Activated CD8-positive, alpha-beta memory T cell treated with anti-CD3 and anti-CD28 coated beads for 4 hours (primary cell): ENCODE results near the gene ZNF280A.
"Not testable (repeated sequence)": the region's sequence is repeated elsewhere in the genome, so short reads cannot be mapped to it uniquely, and the experiment has no call there.

Source experiments
- DNase-seq, 2 donors: peaks; one replicate each; pipeline ENCODE4 v3.0.0-alpha.2; 2020; ENCODE audit warnings: low read depth in 2 of 2

Gene ZNF280A

GRCh38 chr22:22512951-22513350, 7.1 kb downstream of the ZNF280A start:
- no peak for DNase-seq

DNA sequence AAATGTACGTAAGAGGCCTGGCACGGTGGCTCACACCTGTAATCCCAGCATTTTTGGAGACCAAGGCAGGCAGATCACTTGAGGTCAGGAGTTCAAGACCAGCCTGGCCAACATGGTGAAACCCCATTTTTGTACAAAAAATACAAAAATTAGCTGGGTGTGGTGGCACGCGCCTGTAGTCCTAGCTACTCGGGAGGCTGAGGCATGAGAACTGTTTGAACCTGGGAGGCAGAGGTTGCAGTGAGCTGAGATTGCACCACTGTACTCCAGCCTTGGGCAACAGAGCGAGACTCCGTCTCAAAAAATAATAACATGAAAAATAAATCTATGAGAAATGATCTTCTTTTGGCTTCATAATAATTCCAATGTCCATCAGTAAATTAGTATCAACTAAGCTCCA, 9.2 kb downstream of the ZNF280A start:
- not testable (repeated sequence) for DNase-seq

DNA sequence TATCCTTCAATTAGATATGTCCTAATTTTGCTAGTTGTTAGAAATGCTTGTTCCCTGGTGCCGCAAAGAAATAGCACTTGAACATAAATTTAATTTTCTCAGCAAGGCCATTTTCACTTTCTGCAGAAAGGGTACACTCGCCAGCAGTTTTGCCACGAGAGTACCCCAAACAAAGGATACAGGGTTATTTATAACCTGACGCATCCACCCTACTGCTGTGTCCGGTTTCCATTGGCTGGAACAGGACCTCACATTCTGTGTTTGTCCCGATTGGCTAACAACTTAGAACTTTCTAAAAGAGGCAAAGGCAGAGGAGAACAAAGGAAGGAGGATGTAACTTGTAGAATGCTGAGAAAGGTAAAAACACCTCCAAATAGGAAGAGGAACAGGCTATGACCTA, 10.2 kb downstream of the ZNF280A start:
- DNase-seq, result not testable (repeated sequence)

GRCh38 chr22:22508274-22509176, 11.5 kb downstream of the ZNF280A start, which contains the start of gene ZNF280B:
ZNF280B (minus strand) TSS chr22:22508742; CDS start chr22:22489398, 19,344 bp downstream.
- peak; percentile 39 to 54 for DNase-seq

GRCh38 chr22:22507743-22508273, 12.3 kb downstream of the ZNF280A start:
- no peak for DNase-seq

DNA sequence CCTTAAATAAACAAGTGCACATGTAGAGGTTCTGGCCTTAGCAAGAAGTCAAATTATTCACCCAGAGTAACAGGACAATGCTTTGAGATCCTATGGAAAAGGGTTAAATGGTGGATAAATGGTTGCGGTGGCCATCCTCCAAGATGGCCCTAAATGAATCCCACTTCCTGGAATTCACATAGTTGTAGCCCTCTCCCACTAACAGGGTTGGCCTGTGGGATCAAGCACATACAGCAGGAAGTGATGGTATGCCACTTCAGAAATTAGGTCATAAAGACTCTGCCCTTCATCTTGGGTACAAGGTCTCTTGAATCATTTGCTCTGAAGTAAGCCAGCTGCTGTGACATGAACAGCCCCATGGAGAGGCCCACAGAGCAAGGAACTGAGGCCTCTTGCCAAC, 13.3 kb downstream of the ZNF280A start:
- no peak for DNase-seq

GRCh38 chr22:22498267-22498666, 21.8 kb downstream of the ZNF280A start:
- no peak for DNase-seq

GRCh38 chr22:22491589-22491988, 28.5 kb downstream of the ZNF280A start:
- DNase-seq, result not testable (repeated sequence)

GRCh38 chr22:22488736-22489135, 31.3 kb downstream of the ZNF280A start:
- no peak for DNase-seq

DNA sequence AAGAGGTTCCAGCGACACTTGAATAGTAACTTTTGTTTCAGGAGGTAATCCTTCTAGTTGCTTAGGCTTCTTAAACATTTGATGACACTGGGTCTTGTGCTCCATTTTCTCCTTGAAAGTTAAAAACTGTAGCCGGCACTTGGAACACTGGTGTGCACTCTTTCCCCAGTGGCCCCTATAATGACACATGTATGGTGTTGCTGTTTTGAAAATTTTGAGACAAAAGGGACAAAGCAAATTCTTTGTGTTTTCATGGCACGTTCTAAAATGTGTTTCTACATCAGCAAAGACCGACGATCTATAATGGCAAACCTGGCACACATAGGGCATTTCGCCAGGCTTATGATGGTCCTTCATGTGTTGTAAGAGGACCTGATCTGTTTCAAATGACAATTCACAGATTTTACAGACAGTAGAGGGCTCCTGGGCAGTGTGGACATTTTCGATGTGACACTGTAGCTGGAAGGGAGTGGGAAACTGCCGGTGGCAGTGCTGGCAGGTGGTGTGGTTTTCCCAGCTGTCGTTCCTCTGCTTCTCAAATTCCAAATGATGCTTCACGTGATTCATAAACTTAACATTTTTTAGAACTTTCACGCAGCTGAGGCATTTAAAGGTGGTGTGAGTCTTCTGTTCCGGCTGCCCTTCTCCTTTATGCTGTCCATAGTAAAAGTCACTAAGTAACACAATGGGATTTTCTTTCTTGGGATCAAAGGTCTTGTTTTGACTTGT, 32.0 kb downstream of the ZNF280A start:
- DNase-seq, result no peak

- no peak for DNase-seq
These were observed 33.0 kb downstream of the ZNF280A start for GRCh38 chr22:22487059-22487458.

GRCh38 chr22:22486132-22486899, 33.8 kb downstream of the ZNF280A start:
- no peak for DNase-seq

GRCh38 chr22:22485524-22485923, 34.5 kb downstream of the ZNF280A start:
- no peak for DNase-seq

- DNase-seq, result no peak
These were observed 36.0 kb downstream of the ZNF280A start for GRCh38 chr22:22484023-22484422.

GRCh38 chr22:22480940-22481339, 39.1 kb downstream of the ZNF280A start:
- no peak for DNase-seq

GRCh38 chr22:22479999-22480532, 40.0 kb downstream of the ZNF280A start:
- DNase-seq, result no peak

- no peak for DNase-seq
These were observed 41.0 kb downstream of the ZNF280A start for GRCh38 chr22:22479116-22479515.

DNA sequence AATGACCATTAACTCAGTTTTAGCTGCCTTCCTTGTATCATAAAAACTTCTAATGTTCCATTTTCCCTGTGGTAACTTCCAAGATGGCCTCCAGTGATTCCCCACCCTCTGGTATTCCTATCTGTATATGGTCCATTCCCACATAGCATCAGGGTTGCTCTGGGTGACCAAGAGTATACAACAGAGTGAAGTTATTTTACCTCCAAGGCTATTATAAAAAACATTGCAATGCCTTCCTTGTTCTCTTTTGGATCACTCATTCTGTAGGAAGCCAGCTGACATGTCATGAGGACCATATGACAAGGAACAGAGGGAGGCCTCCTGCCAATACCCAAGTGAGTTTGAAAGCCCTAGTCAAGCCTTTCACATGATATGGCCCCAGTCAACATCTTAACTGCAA, 41.6 kb downstream of the ZNF280A start:
- no peak for DNase-seq

DNA sequence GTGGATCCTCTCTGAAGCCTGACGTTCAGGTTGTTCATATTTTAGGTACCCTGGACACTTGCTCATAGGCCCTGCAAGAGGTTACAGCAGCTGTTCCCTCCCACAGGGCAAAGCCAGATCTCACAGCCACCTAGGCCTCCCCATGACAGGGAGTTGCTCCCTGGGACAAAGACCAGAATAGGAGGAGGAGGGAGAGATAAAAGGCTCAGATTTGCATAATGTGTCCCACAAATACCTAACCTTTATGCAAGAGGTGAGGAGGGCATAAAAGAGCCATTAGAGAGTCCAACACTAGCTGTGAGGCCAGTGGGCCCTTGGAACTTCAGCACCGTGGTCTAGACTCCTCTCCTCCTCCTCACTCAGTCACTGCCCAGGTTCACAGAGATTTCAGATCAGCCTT, 45.3 kb downstream of the ZNF280A start:
- no peak for DNase-seq

GRCh38 chr22:22471104-22471503, 49.0 kb downstream of the ZNF280A start:
- DNase-seq, result not testable (repeated sequence)

DNA sequence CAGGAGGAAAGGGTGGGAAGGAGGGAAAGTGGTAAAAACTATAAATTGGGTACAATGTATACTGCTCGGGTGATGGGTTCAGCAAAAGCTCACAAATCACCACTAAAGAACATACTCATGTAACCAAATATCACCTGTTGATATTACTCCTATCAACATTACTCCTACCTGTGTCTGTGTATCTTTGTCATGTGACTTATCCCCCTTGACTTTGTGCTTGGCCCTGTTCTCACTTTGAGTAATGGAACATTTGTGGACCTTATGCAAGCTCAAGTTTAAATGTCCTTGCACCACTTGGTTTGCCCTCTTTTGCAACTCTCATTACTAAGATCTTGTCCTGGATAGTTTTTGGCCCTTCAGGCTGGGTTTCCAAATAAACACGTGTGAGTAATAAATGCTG, 50.5 kb downstream of the ZNF280A start:
- DNase-seq, result no peak
